Keratinocyte (primary cell): ENCODE results near the gene CILP2. TPM values are rescaled to one million over a fixed set of nuclear protein-coding genes. Genes with fewer than 3 reads are reported as not detected.

Experiments
- DNase-seq: peaks from one replicate; pipeline ENCODE4 v3.0.0-alpha.2; 2011; ENCODE audit warnings: low read depth, missing footprints, low spot score
- FAIRE-seq: peaks from 2 replicates; lab custom pipeline; 2011; peaks lifted over from hg19 to GRCh38; lab: Jason Lieb, UNC
- H2AFZ ChIP-seq: 2 replicates; pipeline ENCODE4 v1.6.0; 2012; ENCODE audit warnings: low read length, control low read depth, inconsistent platforms; ENCODE audit not compliant: control insufficient read depth
- H3K27ac ChIP-seq: 2 replicates; pipeline ENCODE4 v1.5.1; 2011; ENCODE audit warnings: low read length; ENCODE audit not compliant: control insufficient read depth, insufficient read depth
- H3K27me3 ChIP-seq: 3 replicates; pipeline ENCODE4 v1.6.0; 2011; ENCODE audit warnings: low read length; ENCODE audit not compliant: control insufficient read depth, insufficient read depth; ENCODE audit errors: extremely low read depth
- H3K36me3 ChIP-seq, 2 experiments: 2 replicates in 1 of 2; 3 replicates in 1 of 2; pipeline ENCODE4 v1.5.1; 2011; ENCODE audit warnings: low read length in 2 of 2, mild to moderate bottlenecking in 1 of 2; ENCODE audit not compliant: control insufficient read depth in 2 of 2, insufficient read depth in 2 of 2; ENCODE audit errors: extremely low read depth in 1 of 2
- H3K4me1 ChIP-seq: 3 replicates; pipeline ENCODE4 v1.5.1; 2011; ENCODE audit warnings: low read length; ENCODE audit not compliant: control insufficient read depth, insufficient read depth; ENCODE audit errors: extremely low read depth
- H3K4me2 ChIP-seq: 3 replicates; pipeline ENCODE4 v1.6.0; 2011; ENCODE audit warnings: low read depth, low read length; ENCODE audit not compliant: control insufficient read depth, insufficient read depth; ENCODE audit errors: extremely low read depth
- H3K4me3 ChIP-seq, 3 experiments: fragments of 200-600 bp in 1 of 3; sonication (generic) in 1 of 3; 2 replicates in 2 of 3; 3 replicates in 1 of 3; pipeline ENCODE4 v1.5.1; 2011 to 2016; ENCODE audit warnings: low read length in 3 of 3, mild to moderate bottlenecking in 3 of 3, control low read depth in 2 of 3, inconsistent platforms in 1 of 3, low read depth in 1 of 3, mixed read lengths in 1 of 3, mixed run types in 1 of 3, moderate library complexity in 1 of 3; ENCODE audit not compliant: control insufficient read depth in 2 of 3, insufficient read depth in 2 of 3; ENCODE audit errors: extremely low read depth in 1 of 3
- H3K79me2 ChIP-seq: 2 replicates; pipeline ENCODE4 v1.6.0; 2012; ENCODE audit warnings: low read length; ENCODE audit not compliant: control insufficient read depth, insufficient read depth
- H3K9ac ChIP-seq: 3 replicates; pipeline ENCODE4 v1.6.0; 2011; ENCODE audit warnings: low read length; ENCODE audit not compliant: control insufficient read depth, insufficient read depth; ENCODE audit errors: extremely low read depth
- H3K9me1 ChIP-seq: 3 replicates; pipeline ENCODE4 v1.6.0; 2011; ENCODE audit warnings: low read length; ENCODE audit not compliant: control insufficient read depth, insufficient read depth; ENCODE audit errors: extremely low read depth
- H3K9me3 ChIP-seq: 2 replicates; pipeline ENCODE4 v1.5.1; 2012; ENCODE audit warnings: low read depth, low read length; ENCODE audit not compliant: control insufficient read depth
- H4K20me1 ChIP-seq: 3 replicates; pipeline ENCODE4 v1.6.0; 2011; ENCODE audit warnings: low read length; ENCODE audit not compliant: control insufficient read depth, insufficient read depth; ENCODE audit errors: extremely low read depth
- CTCF ChIP-seq, 3 experiments: IDR thresholded peaks in 1 of 3; conservative IDR thresholded peaks in 1 of 3; optimal IDR thresholded peaks in 1 of 3; 2 replicates in 2 of 3; 3 replicates in 1 of 3; pipeline versions ENCODE3 to v1.5.1; 2011; ENCODE audit warnings: low read length in 3 of 3, mild to moderate bottlenecking in 3 of 3, moderate library complexity in 2 of 3, control low read depth in 1 of 3, inconsistent platforms in 1 of 3; ENCODE audit not compliant: insufficient read depth in 2 of 3; ENCODE audit errors: extremely low read depth in 1 of 3
- EZH2 ChIP-seq: IDR thresholded peaks from one replicate; pipeline ENCODE4 v1.6.1; 2012; ENCODE audit warnings: inconsistent platforms, mild to moderate bottlenecking, low read length, moderate library complexity
- dilution Hi-C: fragments of 300-500 bp; cut with MboI; formaldehyde crosslinking; loops from one replicate; pipeline ENCODE4 v1.7.0; 2020; ENCODE audit warnings: low sequenced_read_pairs; ENCODE audit not compliant: extremely low pct_ligation_motif_present
- polyA plus RNA-seq, 5 experiments: library from polyadenylated mRNA; depleted of rRNA in 3 of 5; stranded (reverse) in 3 of 5; stranded (forward) in 1 of 5; unstranded in 1 of 5; fragments of >200 nt; gene quantifications; 1 replicate in 1 of 5; 2 replicates in 3 of 5; 3 replicates in 1 of 5; pipeline versions ENCODE4 v1.2.1 to v1.2.3, GENCODE V29; 2011 to 2012; ENCODE audit warnings: missing spikeins in 2 of 5, low read depth in 1 of 5, low replicate concordance in 1 of 5

The CILP2 gene
- polyA plus RNA-seq, 1 donor (not counting 4 experiments of a cell fraction or from before 2014, with no cell fraction given): 0.07 TPM

- H3K9ac ChIP-seq: no peak overlapping the region
- no peaks in the 10 kb centered on the region for H3K9me3 ChIP-seq
- FAIRE-seq (no peak), DNase-seq (no peak)
- no peaks in the 10 kb centered on the region for H3K9me1 ChIP-seq
- no peaks in the 10 kb centered on the region for H4K20me1 ChIP-seq
- peaks cover 46% of the 10 kb centered on the region for H3K79me2 ChIP-seq
- no peak overlapping the region for H3K27ac ChIP-seq
- no peaks in the 10 kb centered on the region for H3K27me3 ChIP-seq
- peaks cover 12 to 16% of the 10 kb centered on the region in 2 experiments for H3K36me3 ChIP-seq
- dilution Hi-C loops: no loop called here
- H3K4me3 ChIP-seq: no peak overlapping the region
- H3K4me1 ChIP-seq: peaks cover 6% of the 10 kb centered on the region
- H2AFZ ChIP-seq: no peak overlapping the region
- no peak overlapping the region for H3K4me2 ChIP-seq
- no peak for TF ChIP-seq EZH2
- TF ChIP-seq CTCF (optimal IDR thresholded peaks at IDR 0.05 in 1 of 3, IDR thresholded peaks at IDR 0.05 in 1 of 3, conservative IDR thresholded peaks at IDR 0.05 in 1 of 3; ENCODE audit: extremely low read depth in 1 of 3, insufficient read depth in 2 of 3, low read length in 3 of 3): no peak
Observed at GRCh38 chr19:19520989-19521388, 17.1 kb upstream of the CILP2 start.

GRCh38 chr19:19523177-19523576 is 14.9 kb upstream of the CILP2 start:
- no peaks in the 10 kb centered on the region for H3K9me3 ChIP-seq
- DNase-seq (no peak), FAIRE-seq (no peak)
- no peak for TF ChIP-seq EZH2
- TF ChIP-seq CTCF (optimal IDR thresholded peaks at IDR 0.05 in 1 of 3, IDR thresholded peaks at IDR 0.05 in 1 of 3, conservative IDR thresholded peaks at IDR 0.05 in 1 of 3; ENCODE audit: extremely low read depth in 1 of 3, insufficient read depth in 2 of 3, low read length in 3 of 3): no peak
- no peaks in the 10 kb centered on the region for H3K4me1 ChIP-seq
- H3K36me3 ChIP-seq: peaks cover 11 to 25% of the 10 kb centered on the region in 2 experiments
- H3K27ac ChIP-seq: no peak overlapping the region
- H2AFZ ChIP-seq: no peak overlapping the region
- no peaks in the 10 kb centered on the region for H3K27me3 ChIP-seq
- H4K20me1 ChIP-seq: no peaks in the 10 kb centered on the region
- H3K9ac ChIP-seq: no peak overlapping the region
- dilution Hi-C loops: no loop called here
- no peak overlapping the region for H3K4me3 ChIP-seq
- no peaks in the 10 kb centered on the region for H3K9me1 ChIP-seq
- peaks cover 28% of the 10 kb centered on the region for H3K79me2 ChIP-seq
- no peak overlapping the region for H3K4me2 ChIP-seq
